Uterus (tissue), 2 donors: ENCODE results near the gene CYSRT1.

ENCODE experiments used
- POLR2A ChIP-seq, 2 donors: fragments of 450-650 bp; IDR thresholded peaks; one replicate each; pipeline ENCODE4 v1.6.1; 2016; ENCODE audit warnings: antibody characterized with exemption in 2 of 2, mild to moderate bottlenecking in 1 of 2, moderate library complexity in 1 of 2
- TF ChIP-seq, protein P1 (sequence below), 4 experiments: fragments of 200-600 bp in 2 of 4; fragments of 450-650 bp in 2 of 4; sonication (generic) in 2 of 4; IDR thresholded peaks; one replicate each; pipeline ENCODE4 v1.5.1; 2016 to 2019; ENCODE audit warnings: antibody characterized with exemption in 4 of 4, mild to moderate bottlenecking in 2 of 4, moderate library complexity in 1 of 4

DNA sequence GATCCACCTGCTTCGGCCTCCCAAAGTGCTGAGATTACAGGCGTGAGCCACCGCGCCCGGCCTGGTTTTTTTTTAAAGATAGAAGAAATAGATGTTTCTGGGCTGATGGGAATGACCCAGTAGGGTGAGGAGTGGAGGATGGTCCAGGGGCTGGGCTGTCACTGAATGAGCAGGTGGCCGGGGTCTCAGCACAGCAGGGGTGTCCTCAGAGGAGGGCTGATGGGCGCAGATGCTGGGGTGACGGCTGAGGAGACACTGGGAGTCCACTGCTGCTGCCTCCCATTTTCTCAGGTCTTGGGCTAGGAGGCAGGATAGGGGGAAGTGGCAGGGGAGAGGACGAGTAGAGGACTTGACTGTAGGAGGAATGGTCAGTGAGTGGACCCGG is 50.2 kb downstream of the CYSRT1 start:
- TF ChIP-seq, protein P1, sequence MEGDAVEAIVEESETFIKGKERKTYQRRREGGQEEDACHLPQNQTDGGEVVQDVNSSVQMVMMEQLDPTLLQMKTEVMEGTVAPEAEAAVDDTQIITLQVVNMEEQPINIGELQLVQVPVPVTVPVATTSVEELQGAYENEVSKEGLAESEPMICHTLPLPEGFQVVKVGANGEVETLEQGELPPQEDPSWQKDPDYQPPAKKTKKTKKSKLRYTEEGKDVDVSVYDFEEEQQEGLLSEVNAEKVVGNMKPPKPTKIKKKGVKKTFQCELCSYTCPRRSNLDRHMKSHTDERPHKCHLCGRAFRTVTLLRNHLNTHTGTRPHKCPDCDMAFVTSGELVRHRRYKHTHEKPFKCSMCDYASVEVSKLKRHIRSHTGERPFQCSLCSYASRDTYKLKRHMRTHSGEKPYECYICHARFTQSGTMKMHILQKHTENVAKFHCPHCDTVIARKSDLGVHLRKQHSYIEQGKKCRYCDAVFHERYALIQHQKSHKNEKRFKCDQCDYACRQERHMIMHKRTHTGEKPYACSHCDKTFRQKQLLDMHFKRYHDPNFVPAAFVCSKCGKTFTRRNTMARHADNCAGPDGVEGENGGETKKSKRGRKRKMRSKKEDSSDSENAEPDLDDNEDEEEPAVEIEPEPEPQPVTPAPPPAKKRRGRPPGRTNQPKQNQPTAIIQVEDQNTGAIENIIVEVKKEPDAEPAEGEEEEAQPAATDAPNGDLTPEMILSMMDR (IDR thresholded peaks at IDR 0.05) = no peak
- TF ChIP-seq POLR2A (IDR thresholded peaks at IDR 0.05) = no peak
